Stimulated activated CD4-positive, alpha-beta T cell treated with anti-CD3 and anti-CD28 coated beads, Interleukin-15, amount 100 ng/mL, for 24 hours (primary cell): Measurements from ENCODE around the gene FLNC.

Source experiments
- DNase-seq: peaks from one replicate; pipeline ENCODE4 v3.0.0-alpha.2; 2020

Gene FLNC

GRCh38 chr7:128893251-128894100 is 63.3 kb downstream of the FLNC start:
- DNase-seq: no peak

- DNase-seq: no peak
These were observed 63.9 kb downstream of the FLNC start for GRCh38 chr7:128894101-128894440.

GRCh38 chr7:128895320-128895719 is 65.1 kb downstream of the FLNC start:
- no peak for DNase-seq

- no peak for DNase-seq
These were observed 69.2 kb downstream of the FLNC start for GRCh38 chr7:128899392-128899791.

- DNase-seq: no peak
These were observed 70.0 kb downstream of the FLNC start for GRCh38 chr7:128900237-128900636.

- no peak for DNase-seq
These were observed 72.8 kb downstream of the FLNC start for GRCh38 chr7:128902761-128903585.

- DNase-seq: no peak
These were observed 73.6 kb downstream of the FLNC start for GRCh38 chr7:128903621-128904361.

- DNase-seq: no peak
These were observed 74.4 kb downstream of the FLNC start for GRCh38 chr7:128904381-128905197.

GRCh38 chr7:128906001-128906765 is 76.0 kb downstream of the FLNC start:
- no peak for DNase-seq

- DNase-seq: no peak
These were observed 76.8 kb downstream of the FLNC start for GRCh38 chr7:128906766-128907559.
